GM19438 (cell line): ENCODE measurements around the gene CDYL2.

Experiments
- ATAC-seq: cut with Tn5 transposase; IDR thresholded peaks from one replicate; pipeline ENCODE4 v1.9.1; 2021; ENCODE audit warnings: low read depth; ENCODE audit not compliant: unreplicated experiment

CDYL2 gene

GRCh38 chr16:80607204-80607603 is 197.2 kb downstream of the CDYL2 start:
- ATAC-seq = no peak

DNA sequence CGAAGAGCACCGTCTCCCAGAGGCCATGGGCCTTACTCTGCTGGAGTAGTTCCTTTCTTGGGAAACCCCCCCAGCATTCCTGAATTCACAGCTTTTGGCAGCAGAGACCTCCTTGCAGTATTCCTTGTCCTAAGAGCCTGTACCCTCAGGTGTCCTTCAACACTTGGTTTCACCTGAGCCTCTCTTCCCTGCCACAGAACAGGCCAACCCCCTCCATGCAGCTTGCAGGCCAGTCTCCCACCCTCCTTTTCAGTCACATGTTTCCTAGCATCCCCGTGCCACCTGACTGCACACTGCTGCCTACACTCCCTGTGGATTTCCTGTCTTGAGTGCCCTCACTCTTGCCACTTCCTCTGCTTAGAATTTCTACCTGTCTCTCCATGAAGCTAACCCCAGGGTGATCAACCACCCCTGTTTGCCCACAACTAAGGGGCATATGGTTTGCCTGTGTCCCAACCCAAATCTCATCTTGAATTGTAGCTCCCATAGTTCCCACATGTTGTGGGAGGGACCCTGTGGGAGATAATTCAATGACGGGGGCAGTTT is 198.1 kb downstream of the CDYL2 start:
- no peak for ATAC-seq

DNA sequence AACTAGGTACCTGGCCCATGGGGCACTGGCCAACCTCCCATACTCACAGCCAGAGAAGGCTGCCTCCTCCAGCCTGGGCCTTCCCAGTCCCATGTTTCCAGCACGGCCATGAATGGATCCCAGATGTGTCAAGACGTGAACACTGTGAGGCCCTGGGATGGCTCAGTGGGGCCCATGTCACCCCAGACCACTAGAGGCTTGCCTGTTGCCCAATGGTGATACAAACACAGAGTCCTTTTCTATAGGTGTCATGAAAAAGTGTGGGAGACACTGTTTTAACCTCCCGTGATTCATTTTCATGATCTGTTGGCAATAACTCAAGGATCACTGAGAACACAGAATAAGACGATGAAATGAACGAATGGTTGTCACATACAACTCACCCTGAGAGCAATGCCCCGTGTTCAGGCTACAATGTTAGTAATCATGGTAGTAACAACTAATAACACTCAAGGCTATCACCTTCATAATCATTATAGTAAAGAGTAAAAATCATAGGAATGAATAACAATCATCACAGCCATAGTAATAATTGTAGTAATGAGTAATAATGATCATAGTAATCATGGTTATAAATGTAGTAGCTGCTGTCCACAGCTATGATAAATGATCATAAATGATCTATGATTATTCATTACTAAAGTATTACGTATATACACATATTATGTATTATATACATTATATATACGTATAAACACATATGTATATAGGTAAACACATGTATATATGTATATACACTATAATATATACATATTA is 199.6 kb downstream of the CDYL2 start:
- ATAC-seq = no peak

- no peak for ATAC-seq
Measured at GRCh38 chr16:80602894-80603293, 201.5 kb downstream of the CDYL2 start.

- no peak for ATAC-seq
Measured at GRCh38 chr16:80601182-80601581, 203.2 kb downstream of the CDYL2 start.

- ATAC-seq = no peak
Measured at GRCh38 chr16:80599466-80599865, 204.9 kb downstream of the CDYL2 start.

GRCh38 chr16:80596507-80597207 is 207.7 kb downstream of the CDYL2 start:
- no peak for ATAC-seq

DNA sequence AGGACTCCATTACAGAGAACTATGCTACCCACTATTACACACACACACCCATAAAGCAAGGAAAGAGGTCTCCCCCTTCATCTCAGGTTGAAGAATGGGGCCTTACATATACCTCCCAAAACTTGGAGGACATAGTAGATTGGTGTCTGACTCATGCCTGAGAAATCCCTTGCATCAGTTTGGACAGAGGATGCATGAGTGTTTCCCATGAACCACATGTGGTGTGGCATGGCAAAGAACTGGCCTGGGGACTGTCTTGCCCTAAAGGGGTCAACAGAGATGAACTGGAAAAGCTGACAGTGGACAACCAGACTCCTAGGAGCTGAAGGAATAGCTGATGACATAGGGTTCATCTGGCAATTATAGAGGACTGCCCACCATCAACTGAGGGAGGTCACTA is 209.6 kb downstream of the CDYL2 start:
- no peak for ATAC-seq

DNA sequence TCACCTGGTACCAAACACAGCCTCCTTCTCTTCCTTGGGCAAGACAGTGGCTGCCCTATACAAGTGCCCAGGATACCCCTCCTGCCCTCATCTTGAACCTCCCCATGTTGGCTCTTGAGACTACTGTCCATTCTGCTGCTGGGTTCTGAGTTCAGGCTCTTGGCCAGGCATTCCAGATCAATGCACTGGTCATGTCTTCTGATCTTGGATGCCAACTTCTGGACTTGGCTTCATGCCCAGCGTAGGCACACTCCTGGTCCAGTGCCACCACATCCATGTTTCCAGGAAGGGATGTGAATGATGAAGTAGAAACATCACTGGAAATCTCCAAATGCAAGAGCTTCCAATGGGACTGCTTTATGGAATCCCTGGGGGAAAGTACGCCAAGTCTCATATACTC is 212.1 kb downstream of the CDYL2 start:
- no peak for ATAC-seq

- no peak for ATAC-seq
Measured at GRCh38 chr16:80591071-80591915, 213.1 kb downstream of the CDYL2 start.

DNA sequence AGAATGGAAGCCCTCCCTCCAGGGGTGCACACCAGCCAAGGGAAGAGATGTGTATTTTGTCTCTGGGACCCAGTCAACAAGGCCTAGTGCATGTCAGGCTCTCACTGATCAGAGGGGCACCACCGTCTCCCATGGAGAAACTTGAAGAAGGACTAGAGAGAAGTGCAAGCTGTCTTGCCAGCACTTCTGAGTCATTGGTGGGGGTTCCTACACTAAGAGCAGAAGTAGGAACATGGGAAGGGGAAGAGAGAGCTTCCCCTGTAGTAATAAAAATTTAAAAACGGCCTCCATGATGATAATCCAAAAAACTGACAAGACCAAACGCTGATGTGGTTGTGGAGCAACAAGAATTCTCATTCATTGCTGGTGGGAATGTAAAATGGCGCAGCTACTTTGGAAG is 217.3 kb downstream of the CDYL2 start:
- no peak for ATAC-seq

- ATAC-seq = no peak
Measured at GRCh38 chr16:80586476-80586875, 217.9 kb downstream of the CDYL2 start.

DNA sequence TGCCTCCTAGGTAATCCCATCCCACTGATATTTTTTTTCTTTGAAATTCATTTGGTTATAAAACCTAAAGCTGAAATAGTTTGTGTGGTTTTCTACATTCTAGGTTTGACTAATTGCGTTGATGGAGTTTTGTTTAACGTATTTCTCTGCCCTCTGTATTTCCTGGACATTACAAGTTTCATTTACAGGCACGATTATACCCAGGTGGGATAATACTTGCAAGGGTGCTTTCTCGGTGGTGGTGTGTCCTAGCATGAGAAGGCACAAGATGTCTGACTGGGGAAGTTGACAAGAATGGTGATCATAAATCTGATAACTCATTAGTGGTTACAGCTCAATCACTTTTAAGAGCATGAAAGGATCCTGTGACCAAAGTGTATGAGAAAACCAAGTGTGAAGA is 218.6 kb downstream of the CDYL2 start:
- peak; percentile 52 for ATAC-seq

DNA sequence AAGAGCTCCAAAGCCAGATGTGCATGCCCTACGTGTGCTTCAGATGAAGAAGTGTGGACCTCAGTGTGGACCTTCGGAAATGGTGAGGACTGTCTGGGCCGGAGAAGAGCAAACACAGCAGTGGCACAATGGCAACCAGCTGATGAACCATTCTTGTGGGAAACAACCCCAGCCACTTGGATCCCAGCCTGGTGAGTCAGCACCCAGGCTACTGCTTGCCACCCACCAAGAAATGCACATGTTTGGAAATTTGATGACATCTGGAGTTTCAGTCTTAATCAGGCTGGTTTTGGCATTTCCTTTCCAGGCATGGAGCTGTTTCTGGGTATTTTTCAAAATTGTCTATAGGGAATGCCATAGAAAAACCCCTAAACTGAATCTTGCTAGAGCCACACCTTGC is 220.9 kb downstream of the CDYL2 start:
- no peak for ATAC-seq

DNA sequence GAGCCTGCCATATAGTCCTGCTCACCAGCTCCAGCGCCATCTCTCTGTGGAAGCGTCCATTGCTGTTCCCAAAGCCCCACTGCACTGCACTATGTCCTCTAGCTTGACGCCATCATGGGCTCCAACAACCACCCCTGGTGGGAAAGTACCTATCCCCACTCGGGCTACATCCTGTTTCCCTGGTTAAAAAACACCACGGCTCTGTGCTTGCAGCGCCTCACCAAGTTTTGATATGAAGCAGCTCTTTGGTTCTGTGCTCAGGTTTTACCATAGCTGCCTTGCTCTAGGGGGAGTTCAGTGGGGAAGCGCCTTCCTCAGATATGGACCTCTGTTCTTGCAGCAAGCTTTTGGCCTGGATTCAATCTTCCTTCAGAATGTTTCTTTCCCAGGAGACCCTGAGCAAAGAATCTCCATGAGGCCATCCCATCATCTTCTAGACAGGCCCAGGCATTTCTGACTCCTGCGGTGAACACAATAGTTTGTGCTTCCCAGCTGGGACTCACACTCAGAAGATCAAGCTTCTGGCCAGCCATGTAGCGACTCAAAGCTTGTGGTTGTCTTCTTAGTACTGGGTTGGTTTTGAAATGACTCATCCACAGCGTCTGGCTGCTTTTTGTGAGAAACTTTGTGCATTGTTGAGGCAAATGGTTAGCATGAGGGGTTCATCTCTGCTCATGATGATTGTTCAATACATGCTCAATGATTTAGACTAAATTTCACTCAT is 224.1 kb downstream of the CDYL2 start:
- peak; percentile 88 for ATAC-seq

GRCh38 chr16:80577485-80578280 is 226.7 kb downstream of the CDYL2 start:
- no peak for ATAC-seq

DNA sequence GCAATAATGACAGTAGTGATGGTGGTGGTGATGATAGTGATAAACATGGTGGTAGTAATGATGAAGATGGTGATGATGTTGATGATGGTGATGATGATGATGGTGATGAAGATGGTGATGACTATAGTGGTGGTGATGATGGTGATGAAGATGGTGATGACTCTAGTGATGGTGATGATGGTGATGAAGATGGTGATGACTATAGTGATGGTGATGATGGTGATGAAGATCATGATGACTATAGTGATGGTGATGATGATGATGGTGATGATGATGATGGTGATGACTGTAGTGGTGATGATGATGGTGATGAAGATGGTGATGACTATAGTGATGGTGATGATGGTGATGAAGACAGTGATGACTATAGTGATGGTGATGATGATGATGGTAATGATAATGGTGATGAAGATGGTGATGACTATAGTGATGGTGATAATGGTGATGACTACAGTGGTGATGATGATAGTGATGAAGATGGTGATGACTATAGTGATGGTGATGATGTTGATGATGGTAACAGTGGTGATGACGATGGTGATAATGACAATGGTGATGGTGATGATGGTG is 228.0 kb downstream of the CDYL2 start:
- ATAC-seq = no peak

- no peak for ATAC-seq
Measured at GRCh38 chr16:80573700-80574120, 230.7 kb downstream of the CDYL2 start.

- no peak for ATAC-seq
Measured at GRCh38 chr16:80570106-80570478, 234.3 kb downstream of the CDYL2 start.
